Erythroblast (primary cell): ENCODE data around the gene ANAPC13.

Experiments used
- GATA1 ChIP-seq: IDR thresholded peaks from 2 replicates; pipeline ENCODE4 v1.6.1; 2011; ENCODE audit warnings: low read depth, mild to moderate bottlenecking, control low read depth, low read length, moderate library complexity
- POLR2A ChIP-seq: IDR thresholded peaks from 2 replicates; pipeline ENCODE4 v1.6.1; 2011; ENCODE audit warnings: mild to moderate bottlenecking, low read length

DNA sequence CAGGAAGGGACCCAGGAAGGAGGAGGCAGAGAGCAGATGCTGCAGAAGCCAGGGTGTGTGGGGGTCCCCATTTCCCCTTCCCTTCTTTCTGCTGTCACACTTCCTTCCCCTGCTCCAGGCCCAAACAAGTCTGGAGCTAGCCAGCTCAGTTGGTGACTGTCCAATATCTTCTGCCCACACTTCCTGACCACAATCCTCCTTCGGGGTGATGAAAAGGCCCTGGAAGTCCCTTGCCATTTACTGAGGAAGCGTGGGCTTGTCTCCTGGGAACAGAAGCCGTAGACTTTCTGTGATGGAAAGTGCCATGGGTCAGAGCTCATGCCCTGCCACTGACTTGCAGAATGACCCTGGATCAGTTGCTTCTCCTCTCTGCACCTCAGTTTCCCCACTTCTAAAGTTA lies 39.0 kb downstream of the ANAPC13 start:
- TF ChIP-seq POLR2A (no peak), GATA1 (no peak)
